Tibial nerve (tissue), 4 donors: ENCODE measurements around the gene MXD3. TPM values are rescaled to one million over a fixed set of nuclear protein-coding genes. Genes with fewer than 3 reads are reported as not detected.

Experiments
- DNase-seq, 2 donors: peaks; one replicate each; pipeline ENCODE4 v3.0.0-alpha.2; 2019; ENCODE audit warnings: low spot score in 2 of 2
- H3K27ac ChIP-seq, 4 donors: fragments of 200-600 bp; sonication (generic) in 3 of 4; one replicate each; pipeline ENCODE4 v1.5.1; 2017 to 2019; ENCODE audit warnings: mild to moderate bottlenecking in 1 of 4
- H3K27me3 ChIP-seq, 2 donors: fragments of 200-600 bp; sonication (generic) in 1 of 2; one replicate each; pipeline versions ENCODE4 v1.5.1 to v1.6.0; 2017 to 2019
- H3K36me3 ChIP-seq, 3 donors: fragments of 200-600 bp; sonication (generic); one replicate each; pipeline ENCODE4 v1.5.1; 2018 to 2019
- H3K4me1 ChIP-seq, 4 donors: fragments of 200-600 bp; sonication (generic) in 3 of 4; one replicate each; pipeline ENCODE4 v1.5.1; 2017 to 2019
- H3K4me3 ChIP-seq, 4 donors: fragments of 200-600 bp; sonication (generic) in 3 of 4; one replicate each; pipeline ENCODE4 v1.5.1; 2017 to 2019; ENCODE audit warnings: mild to moderate bottlenecking in 1 of 4, moderate library complexity in 1 of 4
- H3K9me3 ChIP-seq, 4 donors: fragments of 200-600 bp; sonication (generic) in 3 of 4; one replicate each; pipeline ENCODE4 v1.5.1; 2017 to 2019
- EP300 ChIP-seq, 2 donors: sonication (generic); formaldehyde crosslinking; IDR thresholded peaks; one replicate each; pipeline ENCODE4 v1.6.1; 2017; ENCODE audit warnings: antibody characterized with exemption in 2 of 2, mild to moderate bottlenecking in 1 of 2
- POLR2A ChIP-seq, 2 donors: fragments of 450-650 bp; IDR thresholded peaks; one replicate each; pipeline ENCODE4 v1.6.1; 2017; ENCODE audit warnings: antibody characterized with exemption in 2 of 2, mild to moderate bottlenecking in 2 of 2, moderate library complexity in 2 of 2
- WGBS, 2 donors: methylation state at CpG; one replicate each; pipeline ENCODE4 v1.1.5; 2018; 5-methylcytosine and 5-hydroxymethylcytosine counted together
- total RNA-seq, 4 donors: library from RNA; depleted of rRNA; stranded (reverse); fragments of >200 nt; gene quantifications; one replicate each; pipeline ENCODE4 v1.1.0, GENCODE V29; 2016
- TF ChIP-seq, protein P1 (sequence below), 5 experiments: fragments of 200-600 bp in 3 of 5; fragments of 450-650 bp in 2 of 5; sonication (generic) in 3 of 5; IDR thresholded peaks; one replicate each; pipeline ENCODE4 v1.5.1; 2016 to 2019; ENCODE audit warnings: antibody characterized with exemption in 5 of 5, mild to moderate bottlenecking in 3 of 5, moderate library complexity in 2 of 5

MXD3 gene
- total RNA-seq, 4 donors from 2014 or later = 5.2 to 33.9 (median 14.7) TPM

DNA sequence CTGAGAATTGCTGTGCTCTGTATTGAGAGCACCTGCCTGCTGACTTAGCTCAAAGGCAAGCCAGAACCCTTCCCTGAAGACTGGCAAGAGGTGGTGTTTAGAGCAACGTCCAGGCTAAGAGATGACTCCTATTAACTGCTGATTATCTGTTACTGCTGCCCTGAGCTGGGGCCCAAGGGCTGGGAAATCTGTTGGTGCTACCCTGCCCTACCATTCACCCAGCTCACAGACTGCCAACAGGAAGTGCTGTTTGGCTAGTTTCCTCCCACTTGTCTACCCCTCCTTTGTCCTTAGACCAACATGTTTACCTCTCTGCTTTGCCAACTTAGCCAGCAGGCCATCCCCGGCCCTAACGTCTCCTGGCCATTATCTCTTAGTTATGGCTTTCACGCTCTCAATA is 15.1 kb downstream of the MXD3 start:
- H3K4me1 ChIP-seq = peaks cover 0 to 37% (median 22%) of the 10 kb centered on the region in 4 donors
- no peak for DNase-seq
- H3K36me3 ChIP-seq = peaks cover 0 to 59% (median 19%) of the 10 kb centered on the region in 3 donors
- no peak overlapping the region for H3K27ac ChIP-seq
- TF ChIP-seq POLR2A (IDR thresholded peaks at IDR 0.05) (no peak), EP300 (IDR thresholded peaks at IDR 0.05) (no peak)
- TF ChIP-seq, protein P1, sequence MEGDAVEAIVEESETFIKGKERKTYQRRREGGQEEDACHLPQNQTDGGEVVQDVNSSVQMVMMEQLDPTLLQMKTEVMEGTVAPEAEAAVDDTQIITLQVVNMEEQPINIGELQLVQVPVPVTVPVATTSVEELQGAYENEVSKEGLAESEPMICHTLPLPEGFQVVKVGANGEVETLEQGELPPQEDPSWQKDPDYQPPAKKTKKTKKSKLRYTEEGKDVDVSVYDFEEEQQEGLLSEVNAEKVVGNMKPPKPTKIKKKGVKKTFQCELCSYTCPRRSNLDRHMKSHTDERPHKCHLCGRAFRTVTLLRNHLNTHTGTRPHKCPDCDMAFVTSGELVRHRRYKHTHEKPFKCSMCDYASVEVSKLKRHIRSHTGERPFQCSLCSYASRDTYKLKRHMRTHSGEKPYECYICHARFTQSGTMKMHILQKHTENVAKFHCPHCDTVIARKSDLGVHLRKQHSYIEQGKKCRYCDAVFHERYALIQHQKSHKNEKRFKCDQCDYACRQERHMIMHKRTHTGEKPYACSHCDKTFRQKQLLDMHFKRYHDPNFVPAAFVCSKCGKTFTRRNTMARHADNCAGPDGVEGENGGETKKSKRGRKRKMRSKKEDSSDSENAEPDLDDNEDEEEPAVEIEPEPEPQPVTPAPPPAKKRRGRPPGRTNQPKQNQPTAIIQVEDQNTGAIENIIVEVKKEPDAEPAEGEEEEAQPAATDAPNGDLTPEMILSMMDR (IDR thresholded peaks at IDR 0.05) = no peak
- no peaks in the 10 kb centered on the region for H3K27me3 ChIP-seq
- no peak overlapping the region for H3K4me3 ChIP-seq
- H3K9me3 ChIP-seq = no peaks in the 10 kb centered on the region
- WGBS, 2 donors = 50 to 56% methylated on average over 4 of the region's 4 CpGs

DNA sequence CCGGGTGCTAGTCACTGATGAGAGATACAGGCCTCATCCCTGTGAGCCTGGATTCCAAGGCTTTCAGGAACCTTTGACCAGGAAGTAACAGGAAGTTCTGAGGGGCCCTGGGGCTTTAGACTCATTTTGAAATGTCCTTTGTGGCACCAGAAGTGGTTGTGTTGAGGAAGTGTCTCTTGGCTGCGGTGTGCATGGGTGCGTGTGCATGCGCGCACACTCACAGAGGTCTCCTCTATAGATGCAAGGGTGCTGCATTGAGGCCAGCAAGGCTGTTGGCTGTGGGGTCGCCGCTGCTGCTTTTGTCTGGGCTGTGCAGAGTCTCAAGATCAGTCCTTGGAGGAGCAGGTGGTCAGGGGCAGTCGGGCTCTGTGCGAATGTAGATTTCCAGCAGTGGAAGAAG is 15.8 kb downstream of the MXD3 start:
- Histone ChIP-seq H3K27me3 (no peaks in the 10 kb centered on the region), H3K4me1 (peaks cover 0 to 31% (median 15%) of the 10 kb centered on the region in 4 donors), H3K36me3 (peaks cover 0 to 60% (median 19%) of the 10 kb centered on the region in 3 donors), H3K27ac (no peak overlapping the region), H3K9me3 (no peaks in the 10 kb centered on the region), H3K4me3 (no peak overlapping the region)
- TF ChIP-seq EP300 (IDR thresholded peaks at IDR 0.05) = no peak
- TF ChIP-seq, protein P1 (IDR thresholded peaks at IDR 0.05) = no peak
- no peak for TF ChIP-seq POLR2A (IDR thresholded peaks at IDR 0.05)
- 74 to 88% methylated on average over 5 to 9 of the region's 9 CpGs for WGBS, 2 donors
- no peak for DNase-seq

DNA sequence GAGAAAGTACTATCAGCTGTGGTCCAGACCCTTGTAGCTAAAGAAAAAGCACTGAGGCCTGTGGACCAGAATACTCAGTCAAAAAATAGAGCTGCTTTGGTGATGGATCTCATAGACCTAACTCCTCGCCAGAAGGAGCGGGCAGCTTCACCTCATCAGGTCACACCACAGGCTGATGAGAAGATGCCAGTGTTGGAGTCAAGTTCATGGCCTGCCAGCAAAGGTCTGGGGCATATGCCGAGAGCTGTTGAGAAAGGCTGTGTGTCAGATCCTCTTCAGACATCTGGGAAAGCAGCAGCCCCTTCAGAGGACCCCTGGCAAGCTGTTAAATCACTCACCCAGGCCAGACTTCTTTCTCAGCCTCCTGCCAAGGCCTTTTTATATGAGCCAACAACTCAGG is 17.1 kb downstream of the MXD3 start:
- no peak for DNase-seq
- no peak overlapping the region for H3K4me3 ChIP-seq
- no peaks in the 10 kb centered on the region for H3K27me3 ChIP-seq
- H3K36me3 ChIP-seq = peaks cover 0 to 69% (median 19%) of the 10 kb centered on the region in 3 donors
- WGBS, 2 donors = 97 to 100% methylated on average over 3 of the region's 3 CpGs
- no peak for TF ChIP-seq POLR2A (IDR thresholded peaks at IDR 0.05)
- TF ChIP-seq, protein P1 (IDR thresholded peaks at IDR 0.05) = no peak
- TF ChIP-seq EP300 (IDR thresholded peaks at IDR 0.05) = no peak
- no peaks in the 10 kb centered on the region for H3K9me3 ChIP-seq
- no peak overlapping the region for H3K27ac ChIP-seq
- peaks cover 0 to 18% (median 5%) of the 10 kb centered on the region in 4 donors for H3K4me1 ChIP-seq

DNA sequence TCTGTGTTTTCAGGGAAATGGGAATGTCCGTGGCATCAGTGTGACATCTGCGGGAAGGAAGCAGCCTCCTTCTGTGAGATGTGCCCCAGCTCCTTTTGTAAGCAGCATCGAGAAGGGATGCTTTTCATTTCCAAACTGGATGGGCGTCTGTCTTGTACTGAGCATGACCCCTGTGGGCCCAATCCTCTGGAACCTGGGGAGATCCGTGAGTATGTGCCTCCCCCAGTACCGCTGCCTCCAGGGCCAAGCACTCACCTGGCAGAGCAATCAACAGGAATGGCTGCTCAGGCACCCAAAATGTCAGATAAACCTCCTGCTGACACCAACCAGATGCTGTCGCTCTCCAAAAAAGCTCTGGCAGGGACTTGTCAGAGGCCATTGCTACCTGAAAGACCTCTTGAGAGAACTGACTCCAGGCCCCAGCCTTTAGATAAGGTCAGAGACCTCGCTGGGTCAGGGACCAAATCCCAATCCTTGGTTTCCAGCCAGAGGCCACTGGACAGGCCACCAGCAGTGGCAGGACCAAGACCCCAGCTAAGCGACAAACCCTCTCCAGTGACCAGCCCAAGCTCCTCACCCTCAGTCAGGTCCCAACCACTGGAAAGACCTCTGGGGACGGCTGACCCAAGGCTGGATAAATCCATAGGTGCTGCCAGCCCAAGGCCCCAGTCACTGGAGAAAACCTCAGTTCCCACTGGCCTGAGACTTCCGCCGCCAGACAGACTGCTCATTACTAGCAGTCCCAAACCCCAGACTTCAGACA is 17.7 kb downstream of the MXD3 start:
- Histone ChIP-seq H3K27me3 (no peaks in the 10 kb centered on the region), H3K4me1 (peaks cover 0 to 14% (median 5%) of the 10 kb centered on the region in 4 donors), H3K4me3 (no peak overlapping the region), H3K36me3 (peaks cover 0 to 76% (median 19%) of the 10 kb centered on the region in 3 donors), H3K27ac (no peak overlapping the region), H3K9me3 (no peaks in the 10 kb centered on the region)
- TF ChIP-seq, protein P1 (IDR thresholded peaks at IDR 0.05) = no peak
- no peak for TF ChIP-seq EP300 (IDR thresholded peaks at IDR 0.05)
- TF ChIP-seq POLR2A (IDR thresholded peaks at IDR 0.05) = no peak
- DNase-seq = no peak
- 93 to 95% methylated on average over 11 to 12 of the region's 12 CpGs for WGBS, 2 donors

DNA sequence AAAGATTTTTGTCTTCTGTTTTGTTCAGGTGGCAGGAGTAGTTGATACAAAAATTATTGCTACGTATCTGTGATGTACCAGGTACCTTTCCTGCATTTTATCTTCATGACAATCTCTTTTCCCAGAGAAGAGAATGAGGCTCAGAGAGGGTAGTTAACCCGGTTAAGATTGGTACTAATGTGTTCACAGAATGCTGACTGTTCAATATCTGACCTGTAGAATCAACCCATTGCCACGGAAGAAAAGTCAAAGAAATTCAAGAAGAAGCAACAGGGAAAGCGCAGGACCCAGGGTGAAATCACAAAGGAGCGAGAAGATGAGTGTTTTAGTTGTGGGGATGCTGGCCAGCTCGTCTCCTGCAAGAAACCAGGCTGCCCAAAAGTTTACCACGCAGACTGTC is 20.0 kb downstream of the MXD3 start:
- Histone ChIP-seq H3K36me3 (peaks cover 0 to 96% (median 19%) of the 10 kb centered on the region in 3 donors), H3K27me3 (no peaks in the 10 kb centered on the region), H3K9me3 (no peaks in the 10 kb centered on the region), H3K4me1 (peaks cover 0 to 11% (median 5%) of the 10 kb centered on the region in 4 donors), H3K4me3 (no peak overlapping the region), H3K27ac (no peak overlapping the region)
- TF ChIP-seq, protein P1 (IDR thresholded peaks at IDR 0.05) = no peak
- no peak for TF ChIP-seq EP300 (IDR thresholded peaks at IDR 0.05)
- TF ChIP-seq POLR2A (IDR thresholded peaks at IDR 0.05) = no peak
- no peak for DNase-seq
- WGBS, 2 donors = 93 to 96% methylated on average over 7 of the region's 7 CpGs
